GM19240 (cell line): ENCODE data around the gene ADCYAP1R1.
A peak's percentile ranks its signal among the peaks of the same experiment; 100 is the strongest.
"Not testable (repeated sequence)": the region's sequence is repeated elsewhere in the genome, so short reads cannot be mapped to it uniquely, and the experiment has no call there.

Source experiments
- DNase-seq: peaks from one replicate; pipeline ENCODE4 v3.0.0; 2011; ENCODE audit warnings: low spot score; ENCODE audit not compliant: insufficient read length

The ADCYAP1R1 gene

DNA sequence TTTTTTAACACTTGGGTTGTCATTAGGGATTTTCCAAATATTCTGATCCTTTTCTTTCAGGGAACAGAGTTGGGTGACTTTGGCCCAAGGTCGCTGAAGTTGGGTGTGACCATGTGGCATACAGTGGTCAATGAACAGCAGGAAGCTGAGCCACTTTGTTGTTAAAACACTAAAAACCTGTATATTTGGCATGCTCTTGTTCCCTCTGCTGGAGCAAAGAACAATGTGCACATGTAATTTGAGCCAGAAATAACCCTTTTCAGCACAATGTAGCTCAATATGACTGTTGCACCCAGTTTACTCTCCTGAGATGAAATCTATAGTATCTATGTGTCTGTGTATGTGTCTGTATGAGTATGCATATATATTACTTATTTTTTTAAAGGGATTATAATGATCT, 74.9 kb downstream of the ADCYAP1R1 start:
- DNase-seq, result no peak

DNA sequence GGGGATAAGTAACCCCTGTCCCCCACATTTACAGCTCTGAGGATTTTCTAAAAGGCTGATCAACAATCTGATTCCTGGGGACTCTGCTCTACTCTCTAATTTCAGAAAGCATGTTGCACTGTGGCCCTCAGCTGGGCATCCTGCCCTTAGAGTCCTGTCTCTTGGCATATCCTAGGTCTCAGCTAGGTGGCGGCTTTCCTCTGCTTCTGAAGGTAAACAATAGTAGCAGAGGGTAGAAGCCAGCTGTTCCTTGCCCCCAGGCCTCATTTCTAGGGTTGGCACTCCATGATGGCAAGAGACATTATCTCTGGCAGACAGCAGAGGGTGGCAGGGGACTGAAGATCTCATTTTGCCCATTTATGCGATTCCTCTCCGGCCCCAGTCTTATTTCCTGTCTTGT, 77.0 kb downstream of the ADCYAP1R1 start:
- DNase-seq, result no peak

DNA sequence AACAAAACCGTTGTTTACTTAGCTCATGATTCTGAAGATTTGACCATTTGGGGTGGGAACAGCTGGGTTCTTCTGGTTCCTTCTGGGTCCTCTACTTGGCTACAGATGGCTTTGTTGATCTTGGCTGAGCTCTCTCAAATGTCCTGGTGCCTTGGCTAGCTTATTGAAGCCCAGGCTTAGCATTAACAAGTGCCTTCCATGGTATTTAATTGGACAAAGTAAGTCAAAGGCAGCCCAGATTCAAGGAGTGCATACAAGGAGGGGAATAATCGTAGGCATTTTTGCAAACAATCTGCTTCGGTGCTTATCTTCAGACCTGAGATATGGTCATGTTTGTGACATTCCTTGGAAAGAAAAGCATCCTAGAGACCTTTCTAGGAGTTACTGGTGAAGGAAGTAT, 81.4 kb downstream of the ADCYAP1R1 start:
- DNase-seq, result no peak

DNA sequence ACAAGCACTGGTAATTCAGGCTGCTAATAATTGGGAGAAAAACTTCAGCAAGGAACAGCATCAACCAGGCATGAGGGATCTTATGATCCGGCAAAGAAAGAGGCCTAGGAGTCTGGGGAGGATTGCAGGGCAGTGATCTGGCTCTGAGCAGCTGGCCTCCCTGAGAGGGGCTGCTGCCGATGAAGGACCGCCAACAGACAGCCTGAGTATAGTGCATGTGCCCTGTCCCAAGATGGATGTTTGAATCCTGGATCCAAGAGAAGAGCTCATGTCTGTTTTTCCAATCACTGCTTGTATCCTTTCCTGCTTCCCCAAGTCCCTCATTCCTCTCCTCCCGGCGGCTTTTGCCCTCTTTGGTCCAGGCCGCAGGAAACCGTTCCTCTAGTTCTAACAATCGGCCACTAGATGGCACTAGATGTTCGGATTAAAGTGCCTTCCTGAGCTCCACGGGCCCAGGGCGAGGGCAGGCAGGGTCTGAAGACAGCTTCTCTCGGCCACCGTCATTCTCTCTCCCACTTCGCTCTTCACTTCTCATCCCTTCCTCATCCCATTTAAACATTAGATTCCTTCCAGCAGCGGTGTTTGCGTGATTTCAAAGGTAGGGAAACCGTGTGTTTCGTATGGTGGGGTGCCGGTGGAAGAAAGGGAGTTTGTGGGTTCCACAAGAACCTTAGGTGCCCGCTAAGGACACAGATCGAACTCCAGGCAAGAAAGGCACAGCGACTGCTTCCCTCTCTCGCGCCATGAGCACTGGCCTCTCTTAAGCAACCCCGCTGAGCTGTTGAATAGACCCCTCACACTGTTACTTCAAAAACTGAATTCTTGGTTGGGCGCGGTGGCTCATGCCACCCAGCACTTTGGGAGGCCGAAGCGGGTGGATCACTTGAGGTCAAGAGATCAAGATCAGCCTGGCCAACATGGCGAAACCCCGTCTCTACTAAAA, 82.4 kb downstream of the ADCYAP1R1 start:
- DNase-seq, result peak; percentile 47

DNA sequence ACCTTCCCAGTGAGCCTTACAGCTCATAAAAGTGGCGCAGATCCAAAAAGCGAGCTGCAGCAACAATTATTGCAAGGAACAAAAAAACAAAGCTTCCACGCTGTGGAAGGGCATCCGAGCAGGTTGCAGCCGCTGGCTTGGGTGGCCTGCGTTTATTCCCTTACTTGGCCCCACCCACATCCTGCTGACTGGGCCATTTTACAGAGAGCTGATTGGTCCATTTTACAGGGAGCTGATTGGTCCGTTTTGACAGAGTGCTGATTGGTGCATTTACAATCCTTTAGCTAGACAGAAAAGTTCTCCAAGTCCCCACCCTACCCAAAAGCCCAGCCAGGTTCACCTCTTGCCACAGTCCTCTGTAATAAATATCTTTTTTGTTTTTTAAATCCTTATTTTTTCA, 85.1 kb downstream of the ADCYAP1R1 start:
- no peak for DNase-seq

DNA sequence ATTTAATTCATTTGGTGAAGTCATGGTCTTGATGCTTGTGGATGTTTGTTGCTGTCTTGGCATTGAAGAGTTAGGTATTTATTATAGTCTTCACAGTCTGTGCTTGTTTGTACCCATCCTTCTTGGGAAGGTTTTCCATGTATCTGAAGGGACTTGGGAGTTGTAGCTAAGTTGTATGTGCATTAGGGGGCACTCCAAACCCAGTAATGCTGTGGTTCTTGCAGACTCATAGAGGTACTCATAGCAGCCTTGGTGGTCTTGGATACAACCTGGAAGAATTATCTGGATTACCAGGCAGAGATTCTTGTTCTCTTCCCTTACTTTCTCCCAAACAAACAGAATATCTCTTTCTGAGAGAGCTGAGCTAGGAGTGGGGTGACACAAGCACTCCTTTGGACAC, 93.2 kb downstream of the ADCYAP1R1 start:
- no peak for DNase-seq

DNA sequence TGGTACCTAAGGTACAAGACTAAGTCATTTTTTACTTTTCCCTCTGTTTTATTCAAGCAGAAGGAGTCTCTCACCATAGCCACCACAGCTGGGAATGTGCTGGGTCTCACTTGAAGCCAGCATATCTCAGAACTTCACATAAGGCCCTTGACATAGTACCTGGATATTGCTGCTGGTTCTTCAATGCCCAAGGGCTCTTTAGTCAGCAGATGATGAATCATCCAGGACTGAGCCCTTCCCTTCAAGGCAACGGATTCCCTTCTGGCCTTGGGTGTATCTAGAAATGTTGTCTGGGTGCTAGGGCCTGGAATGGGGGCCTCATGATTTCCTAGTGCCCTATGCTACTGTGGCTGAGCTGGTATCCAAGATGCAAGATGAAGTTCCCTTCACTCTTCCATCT, 93.9 kb downstream of the ADCYAP1R1 start:
- no peak for DNase-seq

DNA sequence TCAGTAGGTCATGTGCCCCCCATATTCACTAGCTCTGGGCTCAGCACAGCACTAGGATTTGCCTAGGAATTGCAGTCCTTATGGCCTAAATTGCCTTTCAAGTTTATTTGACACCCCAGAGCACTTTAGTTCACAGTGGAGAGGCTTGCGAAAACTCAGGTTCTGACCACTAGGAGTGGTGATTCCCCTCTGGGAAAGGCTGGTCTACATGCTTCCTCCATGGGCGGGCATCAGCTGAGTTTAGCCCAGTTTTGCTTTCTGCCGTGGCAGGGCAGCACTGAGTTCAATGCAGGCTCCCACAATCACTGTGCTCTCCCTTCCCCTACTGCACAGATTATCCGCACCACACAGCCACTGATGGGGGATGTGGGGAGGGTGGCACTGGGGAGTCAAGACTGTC, 94.4 kb downstream of the ADCYAP1R1 start:
- DNase-seq, result no peak

DNA sequence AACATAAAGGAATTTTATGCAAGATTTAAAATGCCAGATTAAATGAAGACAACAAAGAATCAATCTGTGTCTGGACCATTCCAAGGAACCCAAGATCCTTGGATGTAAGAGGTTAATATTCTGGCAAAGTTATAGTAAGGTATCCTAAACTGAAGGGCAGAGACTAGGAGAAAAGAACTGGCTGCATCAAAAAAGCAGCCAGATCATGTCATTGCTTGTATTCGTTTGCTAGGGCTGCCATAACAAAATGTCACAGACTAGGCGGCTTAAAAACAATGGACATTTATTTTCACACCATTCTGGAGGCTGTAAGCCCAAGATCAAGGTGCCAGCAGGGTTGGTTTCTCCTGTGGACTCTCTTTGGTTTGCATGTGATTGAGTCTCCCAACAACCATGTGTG, 99.7 kb downstream of the ADCYAP1R1 start:
- DNase-seq, result no peak

DNA sequence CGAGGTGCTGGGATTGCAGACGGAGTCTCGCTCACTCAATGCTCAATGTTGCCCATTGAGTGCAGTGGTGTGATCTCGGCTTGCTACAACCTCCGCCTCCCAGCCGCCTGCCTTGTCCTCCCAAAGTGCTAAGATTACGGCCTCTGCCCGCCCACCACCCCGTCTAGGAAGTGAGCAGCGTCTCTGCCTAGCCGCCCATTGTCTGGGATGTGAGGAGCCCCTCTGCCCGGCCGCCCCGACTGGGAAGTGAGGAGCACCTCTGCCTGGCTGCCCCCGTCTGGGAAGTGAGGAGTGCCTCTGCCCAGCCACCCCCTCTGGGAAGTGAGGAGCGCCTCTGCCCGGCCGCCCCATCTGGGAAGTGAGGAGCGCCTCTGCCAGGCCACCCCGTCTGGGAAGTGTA, 101.2 kb downstream of the ADCYAP1R1 start:
- not testable (repeated sequence) for DNase-seq

DNA sequence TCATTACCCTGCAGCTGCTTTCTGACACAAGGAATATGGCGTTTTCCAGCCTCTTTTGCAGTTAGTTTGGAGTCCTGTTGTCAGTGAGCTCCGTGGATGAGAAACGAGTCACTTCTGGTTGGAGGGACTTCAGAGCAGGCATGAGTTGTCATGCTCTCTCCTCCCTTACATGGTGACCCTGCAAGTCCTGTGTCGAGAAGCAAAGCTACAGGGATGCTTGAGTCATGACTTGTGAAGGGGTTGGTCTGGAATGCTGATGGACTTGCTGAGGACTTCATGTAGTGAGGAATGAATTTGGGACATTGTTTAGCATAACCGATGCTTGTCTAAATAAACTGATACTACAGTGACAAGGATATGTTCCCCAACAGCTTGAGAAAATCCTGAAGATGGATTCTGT, 108.8 kb downstream of the ADCYAP1R1 start:
- no peak for DNase-seq
